SK-N-SH (cell line): ENCODE data around the gene ADAD2. TPM values are rescaled to one million over a fixed set of nuclear protein-coding genes. Genes with fewer than 3 reads are reported as not detected.

Source experiments
- CTCF ChIA-PET: fragments of 300-600, 350-600 bp; formaldehyde crosslinking; extraction: SDS; loops from one replicate; lab custom pipeline; 2021; lab: Yijun Ruan, JAX
- POLR2A ChIA-PET: fragments of 350-600 bp; sonication (Branson Sonifier 250); formaldehyde crosslinking; extraction: SDS; loops from one replicate; lab custom pipeline; 2020; ENCODE audit warnings: antibody characterized with exemption, inconsistent platforms; lab: Yijun Ruan, JAX
- DNase-seq: peaks from one replicate; pipeline ENCODE4 v3.0.0; 2012
- H2AFZ ChIP-seq: fragments of 200-600 bp; sonication (generic); 2 replicates; pipeline ENCODE4 v1.8.1; 2016; ENCODE audit warnings: antibody characterized with exemption, mild to moderate bottlenecking, low read depth
- H3F3A ChIP-seq: fragments of 200-600 bp; sonication (generic); replicated peaks from 2 replicates; pipeline ENCODE3; 2016; ENCODE audit warnings: antibody characterized with exemption, mild to moderate bottlenecking; ENCODE audit not compliant: insufficient read depth
- H3K27ac ChIP-seq, 2 experiments: fragments of 200-500 bp in 1 of 2; fragments of 200-600 bp in 1 of 2; sonication (Bioruptor generic) in 1 of 2; sonication (generic), shearing (Covaris generic) in 1 of 2; 2 replicates each; pipeline versions ENCODE4 v1.5.1 to v1.6.1; 2014 to 2016; ENCODE audit warnings: low read depth in 2 of 2, inconsistent platforms in 1 of 2, low read length in 1 of 2, mild to moderate bottlenecking in 1 of 2, mixed read lengths in 1 of 2
- H3K27me3 ChIP-seq: fragments of 200-600 bp; sonication (generic), shearing (Covaris generic); 2 replicates; pipeline ENCODE4 v1.6.1; 2016; ENCODE audit warnings: mixed run types; ENCODE audit not compliant: insufficient read depth
- H3K36me3 ChIP-seq, 2 experiments: fragments of 200-500 bp in 1 of 2; fragments of 200-600 bp in 1 of 2; sonication (Bioruptor generic) in 1 of 2; sonication (generic) in 1 of 2; replicated peaks in 1 of 2; 2 replicates each; pipeline versions ENCODE3 to v1.5.1; 2014 to 2016; ENCODE audit warnings: low read length in 1 of 2, mild to moderate bottlenecking in 1 of 2; ENCODE audit not compliant: insufficient read depth in 2 of 2, control insufficient read depth in 1 of 2
- H3K4me1 ChIP-seq, 2 experiments: fragments of 200-500 bp in 1 of 2; fragments of 200-600 bp in 1 of 2; sonication (Bioruptor generic) in 1 of 2; sonication (generic), shearing (Covaris generic) in 1 of 2; 2 replicates each; pipeline versions ENCODE4 v1.5.1 to v1.6.1; 2014 to 2016; ENCODE audit warnings: low read depth in 1 of 2, low read length in 1 of 2, mixed run types in 1 of 2; ENCODE audit not compliant: insufficient read depth in 2 of 2, control insufficient read depth in 1 of 2
- H3K4me2 ChIP-seq: fragments of 200-600 bp; sonication (generic), shearing (Covaris generic); 2 replicates; pipeline ENCODE4 v1.6.1; 2017; ENCODE audit warnings: mixed run types
- H3K4me3 ChIP-seq, 2 experiments: fragments of 200-500 bp in 1 of 2; fragments of 200-600 bp in 1 of 2; sonication (Bioruptor generic) in 1 of 2; sonication (generic), shearing (Covaris generic) in 1 of 2; 2 replicates each; pipeline versions ENCODE4 v1.5.1 to v1.8.1; 2014 to 2016; ENCODE audit warnings: low read depth in 2 of 2, inconsistent platforms in 1 of 2, low read length in 1 of 2, mild to moderate bottlenecking in 1 of 2, mixed read lengths in 1 of 2, moderate library complexity in 1 of 2
- H3K79me2 ChIP-seq: fragments of 200-600 bp; sonication (generic); 2 replicates; pipeline ENCODE4 v1.8.1; 2017; ENCODE audit warnings: mild to moderate bottlenecking; ENCODE audit not compliant: insufficient read depth
- H3K9ac ChIP-seq: fragments of 200-600 bp; sonication (generic); 2 replicates; pipeline ENCODE4 v1.6.1; 2017; ENCODE audit warnings: mixed run types
- H3K9me2 ChIP-seq: fragments of 200-600 bp; sonication (generic); 2 replicates; pipeline ENCODE4 v1.6.1; 2017; ENCODE audit warnings: mixed run types
- H3K9me3 ChIP-seq: fragments of 200-600 bp; sonication (generic); 2 replicates; pipeline ENCODE4 v1.6.1; 2017; ENCODE audit warnings: mixed run types, mild to moderate bottlenecking, moderate library complexity
- H4K20me1 ChIP-seq: fragments of 200-600 bp; sonication (generic); 2 replicates; pipeline ENCODE4 v1.6.1; 2017; ENCODE audit warnings: mild to moderate bottlenecking, mixed run types; ENCODE audit not compliant: insufficient read depth
- CHD2 ChIP-seq: fragments of 150-350 bp; IDR thresholded peaks from 2 replicates; pipeline ENCODE4 v1.6.1; 2018; ENCODE audit warnings: low read length; ENCODE audit not compliant: partially characterized antibody
- CTCF ChIP-seq: fragments of 200-600 bp; sonication (generic); IDR thresholded peaks from 2 replicates; pipeline ENCODE4 v1.6.1; 2017; ENCODE audit warnings: antibody characterized with exemption, mild to moderate bottlenecking, moderate library complexity
- ELF1 ChIP-seq: IDR thresholded peaks from 2 replicates; pipeline ENCODE4 v1.4.0; 2012
- EP300 ChIP-seq, 2 experiments: IDR thresholded peaks; 2 replicates each; pipeline versions ENCODE4 v1.4.0 to v1.6.1; 2012; ENCODE audit warnings: borderline replicate concordance in 1 of 2, low read depth in 1 of 2, low read length in 1 of 2
- FOSL2 ChIP-seq: IDR thresholded peaks from 2 replicates; pipeline ENCODE4 v1.4.0; 2012; ENCODE audit warnings: low read depth, mild to moderate bottlenecking, moderate library complexity, borderline replicate concordance
- IRF3 ChIP-seq: fragments of 150-350 bp; IDR thresholded peaks from 2 replicates; pipeline ENCODE4 v1.6.1; 2016; ENCODE audit warnings: mild to moderate bottlenecking, low read depth, low read length
- JUND ChIP-seq: IDR thresholded peaks from 2 replicates; pipeline ENCODE4 v1.4.0; 2012
- MEF2A ChIP-seq: IDR thresholded peaks from 2 replicates; pipeline ENCODE4 v1.4.0; 2012; ENCODE audit warnings: low read depth, borderline replicate concordance
- NFIC ChIP-seq: IDR thresholded peaks from 2 replicates; pipeline ENCODE4 v1.4.0; 2012; ENCODE audit warnings: borderline replicate concordance
- PBX3 ChIP-seq: IDR thresholded peaks from 2 replicates; pipeline ENCODE4; 2012
- POLR2AphosphoS5 ChIP-seq: IDR thresholded peaks from 2 replicates; pipeline ENCODE4 v1.6.1; 2012; ENCODE audit warnings: low read depth, low read length
- RAD21 ChIP-seq: IDR thresholded peaks from 2 replicates; pipeline ENCODE4 v1.6.1; 2012; ENCODE audit warnings: mild to moderate bottlenecking, low read length
- RCOR1 ChIP-seq: fragments of 150-350 bp; IDR thresholded peaks from 2 replicates; pipeline ENCODE4 v1.6.1; 2017; ENCODE audit warnings: antibody characterized with exemption, low read length
- RFX5 ChIP-seq: IDR thresholded peaks from 2 replicates; pipeline ENCODE4 v1.6.1; 2012; ENCODE audit warnings: mild to moderate bottlenecking, improper control_type of control experiment, low read length
- RXRA ChIP-seq: IDR thresholded peaks from 2 replicates; pipeline ENCODE4 v1.4.0; 2012; ENCODE audit warnings: low read depth, mild to moderate bottlenecking, borderline replicate concordance
- SMC3 ChIP-seq: IDR thresholded peaks from 2 replicates; pipeline ENCODE4 v1.6.1; 2012; ENCODE audit warnings: low read depth, low read length, improper control_type of control experiment
- TEAD4 ChIP-seq: IDR thresholded peaks from 2 replicates; pipeline ENCODE4 v1.4.0; 2012; ENCODE audit warnings: mild to moderate bottlenecking, borderline replicate concordance; ENCODE audit not compliant: insufficient read depth
- USF2 ChIP-seq: fragments of 150-350 bp; IDR thresholded peaks from 2 replicates; pipeline ENCODE4 v1.6.1; 2017; ENCODE audit warnings: antibody characterized with exemption, low read length, low read depth, borderline replicate concordance
- YY1 ChIP-seq: IDR thresholded peaks from 2 replicates; pipeline ENCODE4 v1.4.0; 2012; ENCODE audit warnings: low read depth, mild to moderate bottlenecking
- ZBTB33 ChIP-seq: IDR thresholded peaks from 2 replicates; pipeline ENCODE4 v1.4.0; 2012; ENCODE audit warnings: low read depth, borderline replicate concordance
- WGBS: methylation state at CpG from one replicate; pipeline ENCODE4 v1.1.6; 2017; ENCODE audit warnings: low lambda C conversion rate; 5-methylcytosine and 5-hydroxymethylcytosine counted together
- polyA plus RNA-seq, 3 experiments: library from polyadenylated mRNA; depleted of rRNA; stranded (reverse); fragments of >200 nt; gene quantifications; 2 replicates each; pipeline ENCODE4 v1.2.3, GENCODE V29; 2012

The ADAD2 gene
- polyA plus RNA-seq, 1 of the 3 experiments (the other 2 are of a cell fraction), result not detected

DNA sequence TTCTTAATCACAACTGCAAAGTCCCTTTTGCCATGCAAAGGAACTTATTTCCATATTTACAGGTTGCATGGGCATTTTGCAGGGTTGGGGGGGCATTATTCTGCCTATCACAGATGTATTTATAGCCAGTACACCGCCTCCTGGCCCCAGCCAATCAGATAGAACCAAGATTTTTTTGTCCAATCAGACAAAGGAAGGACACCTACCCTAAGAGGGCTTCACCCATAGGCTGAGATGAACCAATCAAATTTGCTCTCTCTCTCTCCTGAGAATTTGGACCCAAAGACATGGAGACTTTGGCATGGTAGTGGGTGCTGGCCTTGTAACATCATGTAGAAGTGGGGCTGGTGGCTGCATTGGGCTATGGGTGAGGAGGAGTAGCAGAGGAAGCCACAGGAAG is 52.8 kb downstream of the ADAD2 start:
- H3K27me3 ChIP-seq, result no peaks in the 10 kb centered on the region; the same call in 1 of the 2 replicates
- no peaks in the 10 kb centered on the region for H3K79me2 ChIP-seq
- no peak overlapping the region for H3K4me3 ChIP-seq
- no peaks in the 10 kb centered on the region for H3F3A ChIP-seq
- no peaks in the 10 kb centered on the region for H4K20me1 ChIP-seq
- TF ChIP-seq USF2, result no peak
- TF ChIP-seq TEAD4, result no peak
- TF ChIP-seq POLR2AphosphoS5, result no peak
- no peak for TF ChIP-seq PBX3
- no peak for TF ChIP-seq NFIC
- no peak for TF ChIP-seq RCOR1
- TF ChIP-seq SMC3, result no peak
- TF ChIP-seq CHD2, result no peak
- no peak for TF ChIP-seq FOSL2
- TF ChIP-seq RXRA, result no peak
- DNase-seq, result no peak
- ChIA-PET POLR2A (no interaction called here), CTCF (no interaction called here)
- no peak overlapping the region for H3K27ac ChIP-seq
- no peak overlapping the region for H2AFZ ChIP-seq
- H3K9me2 ChIP-seq, result no peaks in the 10 kb centered on the region
- no peaks in the 10 kb centered on the region for H3K9me3 ChIP-seq
- H3K36me3 ChIP-seq, result no peaks in the 10 kb centered on the region
- 50% methylated on average over 1 of the region's 1 CpG for WGBS
- H3K4me2 ChIP-seq, result no peak overlapping the region
- H3K9ac ChIP-seq, result no peak overlapping the region
- peaks cover 0 to 11% of the 10 kb centered on the region in 2 experiments; a peak in 1 of 4 replicates for H3K4me1 ChIP-seq

GRCh38 chr16:84244728-84245127 is 53.8 kb downstream of the ADAD2 start:
- Histone ChIP-seq H3K27ac (no peak overlapping the region), H3K4me2 (no peak overlapping the region), H3K36me3 (no peaks in the 10 kb centered on the region), H3K4me3 (no peak overlapping the region), H3K9me2 (no peaks in the 10 kb centered on the region), H3F3A (no peaks in the 10 kb centered on the region), H2AFZ (no peak overlapping the region), H3K9me3 (no peaks in the 10 kb centered on the region), H3K9ac (no peak overlapping the region), H3K27me3 (no peaks in the 10 kb centered on the region; the same call in 1 of the 2 replicates), H3K79me2 (no peaks in the 10 kb centered on the region), H4K20me1 (no peaks in the 10 kb centered on the region)
- DNase-seq, result no peak
- 90% methylated on average over 2 of the region's 2 CpGs for WGBS
- POLR2A ChIA-PET, result no interaction called here
- no peak for TF ChIP-seq CTCF
- TF ChIP-seq RFX5, result no peak
- no peak for TF ChIP-seq ELF1
- TF ChIP-seq JUND, result no peak
- no peak for TF ChIP-seq YY1
- TF ChIP-seq RAD21, result no peak
- TF ChIP-seq RCOR1, result no peak
- no peak for TF ChIP-seq NFIC
- no peak for TF ChIP-seq PBX3
- TF ChIP-seq IRF3, result no peak
- TF ChIP-seq EP300 (IDR thresholded peaks at IDR 0.05; ENCODE audit: borderline replicate concordance in 1 of 2, low read depth in 1 of 2, low read length in 1 of 2), result no peak
- TF ChIP-seq ZBTB33, result no peak
- TF ChIP-seq MEF2A, result no peak
- no peak for TF ChIP-seq FOSL2
- TF ChIP-seq, all 33 proteins: peak for 0
- CTCF ChIA-PET, result interaction anchor here (1.3 kb wide), 2 partner anchors 63 to 287 kb away, joined by 3 to 5 read pairs; no protein-coding TSS in a partner anchor
- peaks cover 0 to 11% of the 10 kb centered on the region in 2 experiments; a peak in 1 of 4 replicates for H3K4me1 ChIP-seq
